IMR-90 (cell line): ENCODE measurements around the gene NR2F2. TPM values are rescaled to one million over a fixed set of nuclear protein-coding genes. Genes with fewer than 3 reads are reported as not detected.

Source experiments
- ATAC-seq: fragments of 200-7000 bp; cut with Tn5 transposase; 2 replicates; pipeline ENCODE4 v1.9.1; 2020; ENCODE audit warnings: low read depth, mild to moderate bottlenecking, moderate library complexity
- BruUV-seq: library from RNA; stranded (reverse); fragments of 400-500 nt; replicated peaks from 2 replicates; lab custom pipeline; 2021; lab: Mats Ljungman, UMichigan
- CTCF ChIA-PET: fragments of 300-600 bp; formaldehyde crosslinking; extraction: SDS; loops from one replicate; lab custom pipeline; 2021; ENCODE audit warnings: antibody characterized with exemption; lab: Yijun Ruan, JAX
- POLR2A ChIA-PET: fragments of 300-600 bp; sonication (Branson Sonifier 250); formaldehyde crosslinking; loops from one replicate; lab custom pipeline; 2022; ENCODE audit warnings: antibody characterized with exemption; ENCODE audit not compliant: unreplicated experiment; lab: Charles Lee
- DNase-seq: peaks from one replicate; pipeline ENCODE4 v3.0.0; 2013
- H2AFZ ChIP-seq: replicated peaks from 2 replicates; pipeline ENCODE3; 2013; ENCODE audit warnings: low read length, mild to moderate bottlenecking; ENCODE audit not compliant: poor library complexity
- H2AK5ac ChIP-seq: 2 replicates; pipeline ENCODE4 v1.6.1; 2013; ENCODE audit warnings: low read depth, low read length, inconsistent platforms
- H2AK9ac ChIP-seq: replicated peaks from 2 replicates; pipeline ENCODE3; 2013; ENCODE audit warnings: mild to moderate bottlenecking, low read depth, low read length, moderate library complexity; ENCODE audit not compliant: poor library complexity
- H2BK120ac ChIP-seq: 2 replicates; pipeline ENCODE4 v1.6.1; 2013; ENCODE audit warnings: low read depth, low read length, inconsistent platforms
- H2BK15ac ChIP-seq: 3 replicates; pipeline ENCODE4 v1.6.1; 2013; ENCODE audit warnings: low read depth, low read length, inconsistent platforms
- H2BK20ac ChIP-seq: 2 replicates; pipeline ENCODE4 v1.6.1; 2013; ENCODE audit warnings: low read depth, mild to moderate bottlenecking, inconsistent platforms, low read length, moderate library complexity
- H2BK5ac ChIP-seq: 2 replicates; pipeline ENCODE4 v1.6.1; 2013; ENCODE audit warnings: mild to moderate bottlenecking, low read depth, low read length, inconsistent platforms; ENCODE audit not compliant: poor library complexity, severe bottlenecking
- H3K14ac ChIP-seq: replicated peaks from 2 replicates; pipeline ENCODE4 v1.6.1; 2013; ENCODE audit warnings: low read depth, low read length, inconsistent platforms
- H3K18ac ChIP-seq: 2 replicates; pipeline ENCODE4 v1.6.1; 2013; ENCODE audit warnings: low read depth, low read length, control low read depth
- H3K23ac ChIP-seq: 2 replicates; pipeline ENCODE4 v1.6.1; 2013; ENCODE audit warnings: low read depth, low read length, inconsistent platforms
- H3K27ac ChIP-seq: 2 replicates; pipeline ENCODE4 v1.5.1; 2013; ENCODE audit warnings: mild to moderate bottlenecking, control low read depth, low read length; ENCODE audit not compliant: insufficient read depth
- H3K27me3 ChIP-seq: 2 replicates; pipeline ENCODE4 v1.6.1; 2013; ENCODE audit warnings: low read length; ENCODE audit not compliant: control insufficient read depth, insufficient read depth
- H3K36me3 ChIP-seq: 2 replicates; pipeline ENCODE4 v1.6.1; 2013; ENCODE audit warnings: low read length, mixed read lengths; ENCODE audit not compliant: control insufficient read depth, insufficient read depth
- H3K4ac ChIP-seq: 2 replicates; pipeline ENCODE4 v1.6.1; 2013; ENCODE audit warnings: low read depth, low read length, inconsistent platforms
- H3K4me1 ChIP-seq: 2 replicates; pipeline ENCODE4 v1.6.1; 2013; ENCODE audit warnings: low read length, mixed read lengths; ENCODE audit not compliant: control insufficient read depth, insufficient read depth
- H3K4me2 ChIP-seq: 2 replicates; pipeline ENCODE4 v1.6.1; 2013; ENCODE audit warnings: low read depth, mild to moderate bottlenecking, control low read depth, low read length, moderate library complexity
- H3K4me3 ChIP-seq: 2 replicates; pipeline ENCODE4 v1.5.1; 2013; ENCODE audit warnings: low read depth, mild to moderate bottlenecking, control low read depth, low read length, moderate library complexity; ENCODE audit not compliant: insufficient read depth
- H3K56ac ChIP-seq: 2 replicates; pipeline ENCODE4 v1.6.1; 2013; ENCODE audit warnings: low read length, inconsistent platforms; ENCODE audit not compliant: insufficient read depth; ENCODE audit errors: extremely low read depth
- H3K79me1 ChIP-seq, 2 experiments: 2 replicates each; pipeline ENCODE4 v1.6.1; 2013; ENCODE audit warnings: low read length in 2 of 2, inconsistent platforms in 1 of 2, low read depth in 1 of 2
- H3K9ac ChIP-seq: 2 replicates; pipeline ENCODE4 v1.6.1; 2013; ENCODE audit warnings: low read depth, low read length, control low read depth
- H3K9me1 ChIP-seq: 2 replicates; pipeline ENCODE4 v1.6.1; 2013; ENCODE audit warnings: low read length, inconsistent platforms; ENCODE audit not compliant: insufficient read depth
- H3K9me3 ChIP-seq: 2 replicates; pipeline ENCODE4 v1.6.1; 2013; ENCODE audit warnings: low read length; ENCODE audit not compliant: control insufficient read depth, insufficient read depth
- H4K20me1 ChIP-seq: 2 replicates; pipeline ENCODE4 v1.6.1; 2013; ENCODE audit warnings: low read length, inconsistent platforms; ENCODE audit not compliant: insufficient read depth
- H4K5ac ChIP-seq: 2 replicates; pipeline ENCODE4 v1.6.1; 2013; ENCODE audit warnings: mild to moderate bottlenecking, low read depth, low read length, control low read depth
- H4K8ac ChIP-seq, 2 experiments: 2 replicates each; pipeline ENCODE4 v1.6.1; 2013; ENCODE audit warnings: low read depth in 2 of 2, low read length in 2 of 2, control low read depth in 1 of 2, inconsistent platforms in 1 of 2
- H4K91ac ChIP-seq: 2 replicates; pipeline ENCODE4 v1.6.1; 2013; ENCODE audit warnings: low read depth, low read length, inconsistent platforms; ENCODE audit not compliant: insufficient read depth
- BHLHE40 ChIP-seq: fragments of 150-350 bp; IDR thresholded peaks from 2 replicates; pipeline ENCODE4 v1.6.1; 2016; ENCODE audit warnings: mild to moderate bottlenecking, low read depth, low read length
- CEBPB ChIP-seq: IDR thresholded peaks from 2 replicates; pipeline ENCODE4 v1.6.1; 2012; ENCODE audit warnings: low read depth, low read length, improper control_type of control experiment
- CTCF ChIP-seq: conservative IDR thresholded peaks from 2 replicates; pipeline ENCODE4 v1.5.1; 2012; ENCODE audit warnings: mild to moderate bottlenecking, low read depth, low read length, improper control_type of control experiment
- MAZ ChIP-seq: IDR thresholded peaks from 2 replicates; pipeline ENCODE4 v1.6.1; 2012; ENCODE audit warnings: low read depth, mild to moderate bottlenecking, low read length, improper control_type of control experiment, moderate library complexity, borderline replicate concordance
- MXI1 ChIP-seq: IDR thresholded peaks from 2 replicates; pipeline ENCODE4 v1.6.1; 2012; ENCODE audit warnings: low read depth, mild to moderate bottlenecking, low read length, moderate library complexity, borderline replicate concordance
- NFE2L2 ChIP-seq: fragments of 150-350 bp; IDR thresholded peaks from 2 replicates; pipeline ENCODE4 v1.6.1; 2016; ENCODE audit warnings: low read depth, mild to moderate bottlenecking, low read length
- POLR2A ChIP-seq: IDR thresholded peaks from 2 replicates; pipeline ENCODE4 v1.6.1; 2012; ENCODE audit warnings: mild to moderate bottlenecking, low read depth, low read length
- RCOR1 ChIP-seq: IDR thresholded peaks from 2 replicates; pipeline ENCODE4 v1.6.1; 2012; ENCODE audit warnings: mild to moderate bottlenecking, low read length, improper control_type of control experiment; ENCODE audit not compliant: insufficient replicate concordance
- RFX5 ChIP-seq: IDR thresholded peaks from 2 replicates; pipeline ENCODE4 v1.8.0; 2012; ENCODE audit warnings: low read depth, mild to moderate bottlenecking, low read length, moderate library complexity
- SMC3 ChIP-seq: fragments of 150-350 bp; IDR thresholded peaks from 2 replicates; pipeline ENCODE4 v1.6.1; 2016; ENCODE audit warnings: low read depth, mild to moderate bottlenecking, antibody characterized with exemption, low read length, moderate library complexity
- WGBS, 2 experiments: methylation state at CpG; one replicate each; pipeline versions ENCODE4 v1.1.5 to v1.1.7; 2013; ENCODE audit warnings: missing lambda C conversion rate in 2 of 2; ENCODE audit not compliant: insufficient read length in 1 of 2; ENCODE audit errors: extremely low coverage in 2 of 2; 5-methylcytosine and 5-hydroxymethylcytosine counted together
- dilution Hi-C: fragments of 300-500 bp; cut with HindIII; formaldehyde crosslinking; loops from one replicate; pipeline ENCODE4 v1.14.3; 2018; ENCODE audit warnings: low sequenced_read_pairs; ENCODE audit not compliant: unreplicated experiment
- in situ Hi-C: fragments of 300-500 bp; cut with MboI; formaldehyde crosslinking; loops from 3 replicates; pipeline ENCODE4 v1.14.3; 2019; ENCODE audit warnings: low sequenced_read_pairs, inconsistent platforms, mixed read lengths
- intact Hi-C: fragments of 100-400 bp; cut with micrococcal nuclease; formaldehyde crosslinking; loops from 2 replicates; pipeline ENCODE4 v1.10.0; 2022
- polyA plus RNA-seq, 3 experiments: library from polyadenylated mRNA; depleted of rRNA; stranded (reverse); fragments of >200 nt; gene quantifications; 2 replicates each; pipeline ENCODE4 v1.2.3, GENCODE V29; 2012; ENCODE audit warnings: low replicate concordance in 1 of 3
- total RNA-seq: library from RNA; depleted of rRNA; stranded (reverse); fragments of >200 nt; gene quantifications from 2 replicates; pipeline ENCODE4 v1.2.3, GENCODE V29; 2012

Gene NR2F2
- total and polyA plus RNA-seq, 2 of the 4 experiments (the other 2 are of a cell fraction): 20.3 to 161 TPM

- H3K4ac ChIP-seq: no peak overlapping the region
- 100% methylated on average over 1 of the region's 5 CpGs; no CpG with 5 or more reads in 1 of the 2 experiments for WGBS, 2 experiments
- no TSS peak for BruUV-seq
- intact Hi-C loops: no loop called here
- no peak overlapping the region for H2BK5ac ChIP-seq
- H3K36me3 ChIP-seq: no peaks in the 10 kb centered on the region
- dilution Hi-C loops: no loop called here
- H4K20me1 ChIP-seq: no peaks in the 10 kb centered on the region
- H3K27ac ChIP-seq: no peak overlapping the region
- ChIA-PET POLR2A (no interaction called here), CTCF (no interaction called here)
- H2AFZ ChIP-seq: no peak overlapping the region
- H3K18ac ChIP-seq: no peak overlapping the region
- no peak overlapping the region for H4K91ac ChIP-seq
- H2BK20ac ChIP-seq: no peak overlapping the region
- no peak overlapping the region for H3K14ac ChIP-seq
- DNase-seq (no peak), ATAC-seq (no peak)
- no peak overlapping the region for H2AK5ac ChIP-seq
- no peaks in the 10 kb centered on the region for H3K9me1 ChIP-seq
- H3K4me2 ChIP-seq: no peak overlapping the region
- no peak overlapping the region for H3K56ac ChIP-seq
- H2AK9ac ChIP-seq: no peak overlapping the region
- no peak for TF ChIP-seq MAZ
- no peak for TF ChIP-seq RCOR1
- no peak for TF ChIP-seq RFX5
- no peak for TF ChIP-seq BHLHE40
- no peak for TF ChIP-seq POLR2A
- no peak for TF ChIP-seq MXI1
- no peak for TF ChIP-seq NFE2L2
- TF ChIP-seq CEBPB: no peak
- TF ChIP-seq CTCF: no peak
- no peak for TF ChIP-seq SMC3
- H2BK120ac ChIP-seq: no peak overlapping the region
- H3K23ac ChIP-seq: no peak overlapping the region
- no peak overlapping the region for H4K8ac ChIP-seq
- H3K9me3 ChIP-seq: no peaks in the 10 kb centered on the region
- H3K27me3 ChIP-seq: no peaks in the 10 kb centered on the region
- in situ Hi-C loops: no loop called here
- H3K79me1 ChIP-seq: no peaks in the 10 kb centered on the region; a peak in 1 of 4 replicates
- H2BK15ac ChIP-seq: no peak overlapping the region
- H3K9ac ChIP-seq: no peak overlapping the region
- H3K4me1 ChIP-seq: no peaks in the 10 kb centered on the region
- no peak overlapping the region for H3K4me3 ChIP-seq
- no peak overlapping the region for H4K5ac ChIP-seq
These were observed 18.6 kb upstream of the NR2F2 start for GRCh38 chr15:96311956-96312294.
